DOHH2 (cell line): Measurements from ENCODE around the gene KLRG1.

Experiments used
- CTCF ChIP-seq: fragments of 200-600 bp; sonication (generic); IDR thresholded peaks from one replicate; pipeline ENCODE4 v1.5.1; 2014; ENCODE audit warnings: antibody characterized with exemption, mild to moderate bottlenecking, low read depth, low read length; ENCODE audit not compliant: poor library complexity, severe bottlenecking
- EZH2phosphoT487 ChIP-seq: fragments of 200-600 bp; sonication (generic); IDR thresholded peaks from 2 replicates; pipeline ENCODE4 v1.6.1; 2017; ENCODE audit warnings: borderline replicate concordance, mild to moderate bottlenecking, antibody characterized with exemption, low read length, moderate library complexity, mixed read lengths

DNA sequence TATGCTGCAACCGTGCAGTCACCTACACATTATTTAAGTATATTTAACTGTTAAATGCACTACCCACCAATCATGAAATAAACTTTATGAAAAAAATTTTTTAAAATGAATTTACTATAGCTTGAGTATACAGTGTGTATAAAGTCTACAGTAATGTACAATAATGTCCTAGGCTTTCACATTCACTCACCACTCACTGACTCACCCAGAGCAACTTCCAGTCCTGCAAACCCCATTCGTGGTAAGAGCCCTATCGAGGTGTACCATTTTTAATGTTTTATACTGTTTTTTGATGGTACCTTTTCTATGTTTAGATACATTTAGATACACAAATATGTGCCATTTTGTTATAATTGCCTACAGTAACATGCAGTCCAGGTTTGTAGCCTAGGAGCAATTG lies 48.1 kb downstream of the KLRG1 start:
- TF ChIP-seq CTCF: no peak
- no peak for TF ChIP-seq EZH2phosphoT487
